Karpas-422 (cell line): ENCODE results near the gene TAL1. TPM values are rescaled to one million over a fixed set of nuclear protein-coding genes. Genes with fewer than 3 reads are reported as not detected.
"Not testable (repeated sequence)": the region's sequence is repeated elsewhere in the genome, so short reads cannot be mapped to it uniquely, and the experiment has no call there.

Experiments
- DNase-seq: peaks from one replicate; pipeline ENCODE4 v3.0.0-alpha.2; 2015
- H2AFZ ChIP-seq: fragments of 200-600 bp; sonication (generic); 2 replicates; pipeline ENCODE4 v1.6.1; 2014; ENCODE audit warnings: antibody characterized with exemption, low read length, mixed read lengths
- H3K27ac ChIP-seq: fragments of 200-600 bp; sonication (generic); 2 replicates; pipeline ENCODE4 v1.5.1; 2014; ENCODE audit warnings: mild to moderate bottlenecking, low read length, moderate library complexity
- H3K27me3 ChIP-seq: fragments of 200-600 bp; sonication (generic); 2 replicates; pipeline ENCODE4 v1.6.1; 2014; ENCODE audit warnings: low read length, mixed read lengths
- H3K36me3 ChIP-seq: fragments of 200-600 bp; sonication (generic); 2 replicates; pipeline ENCODE4 v1.6.1; 2014; ENCODE audit warnings: low read length, mixed read lengths; ENCODE audit not compliant: insufficient read depth
- H3K4me1 ChIP-seq: fragments of 200-600 bp; sonication (generic); 2 replicates; pipeline ENCODE4 v1.6.1; 2014; ENCODE audit warnings: mild to moderate bottlenecking, low read length, mixed read lengths
- H3K4me2 ChIP-seq: fragments of 200-600 bp; sonication (generic); 2 replicates; pipeline ENCODE4 v1.6.1; 2014; ENCODE audit warnings: low read length, low read depth, mild to moderate bottlenecking; ENCODE audit not compliant: poor library complexity, severe bottlenecking
- H3K4me3 ChIP-seq: fragments of 200-600 bp; sonication (generic); 2 replicates; pipeline ENCODE4 v1.5.1; 2014; ENCODE audit warnings: mild to moderate bottlenecking, antibody characterized with exemption, low read length, mixed read lengths
- H3K79me2 ChIP-seq: fragments of 200-600 bp; sonication (generic); 2 replicates; pipeline ENCODE4 v1.6.1; 2014; ENCODE audit warnings: mild to moderate bottlenecking, low read length, mixed read lengths
- H3K9ac ChIP-seq: fragments of 200-600 bp; sonication (generic); 2 replicates; pipeline ENCODE4 v1.6.0; 2014; ENCODE audit warnings: low read length
- H3K9me2 ChIP-seq: fragments of 200-600 bp; sonication (generic), shearing (Covaris generic); replicated peaks from 2 replicates; pipeline ENCODE4 v1.6.0; 2014; ENCODE audit warnings: mild to moderate bottlenecking, low read length, moderate library complexity; ENCODE audit not compliant: insufficient read depth
- H3K9me3 ChIP-seq: fragments of 300-700, 200-600 bp; sonication (generic); 2 replicates; pipeline ENCODE4 v1.6.1; 2014; ENCODE audit warnings: low read length, mixed read lengths
- H4K20me1 ChIP-seq: fragments of 200-600 bp; sonication (generic); 2 replicates; pipeline ENCODE4 v1.6.1; 2014; ENCODE audit warnings: mild to moderate bottlenecking, antibody characterized with exemption, low read length, low read depth; ENCODE audit not compliant: insufficient read depth
- total RNA-seq: library from RNA; depleted of rRNA; stranded (reverse); fragments of >200 nt; shearing (Covaris generic); gene quantifications from 2 replicates; pipeline ENCODE4 v1.2.3, GENCODE V29; 2014; ENCODE audit warnings: low replicate concordance

TAL1 gene
- total RNA-seq, 1 experiment from 2014 or later: not detected

DNA sequence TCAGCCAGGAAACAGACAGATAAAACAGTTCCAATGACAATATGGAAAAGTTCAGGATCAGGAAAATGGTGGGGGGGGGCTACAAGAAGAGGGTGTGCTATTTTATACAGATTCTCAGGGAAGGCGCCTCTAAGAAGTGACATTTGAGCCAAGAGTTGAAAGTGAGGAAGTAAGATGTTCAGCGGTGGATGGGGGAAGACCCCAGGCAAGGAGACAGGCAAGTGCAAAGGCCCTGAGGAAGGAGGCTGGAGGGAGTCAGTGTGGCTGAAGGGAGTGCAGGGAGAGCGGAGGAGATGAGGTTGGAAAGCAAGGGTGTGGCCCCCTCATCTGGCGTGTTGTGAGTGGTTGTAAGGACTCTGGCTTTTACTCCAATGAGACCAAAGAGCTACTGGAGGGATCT, 33.8 kb downstream of the TAL1 start:
- Histone ChIP-seq H3K36me3 (no peaks in the 10 kb centered on the region), H3K79me2 (no peaks in the 10 kb centered on the region), H4K20me1 (no peaks in the 10 kb centered on the region), H3K4me3 (no peak overlapping the region), H3K9me3 (no peaks in the 10 kb centered on the region), H3K4me2 (no peak overlapping the region), H3K4me1 (peaks cover 5% of the 10 kb centered on the region), H3K9me2 (no peaks in the 10 kb centered on the region), H3K27me3 (no peaks in the 10 kb centered on the region), H2AFZ (no peak overlapping the region), H3K27ac (no peak overlapping the region), H3K9ac (no peak overlapping the region)
- no peak for DNase-seq

DNA sequence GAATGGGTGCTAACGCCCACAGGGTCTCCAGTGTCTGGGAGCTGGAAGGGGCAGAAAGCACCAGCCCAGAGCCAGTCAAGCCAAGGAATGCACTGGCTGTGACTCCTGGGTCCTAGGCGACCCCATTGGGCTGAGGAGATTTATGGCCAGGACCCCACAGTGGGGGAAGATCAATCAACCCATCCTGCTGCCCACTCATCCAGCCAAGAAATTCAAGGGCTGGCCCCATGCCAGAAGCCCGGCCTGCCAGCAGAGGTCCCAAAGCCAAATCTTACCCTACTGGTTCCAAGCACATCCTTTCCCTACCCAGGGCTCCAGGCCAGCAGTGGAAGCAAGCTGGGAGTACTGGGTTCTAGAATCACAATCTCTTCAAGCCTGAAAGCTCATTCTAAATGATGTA, 35.4 kb downstream of the TAL1 start:
- Histone ChIP-seq H3K79me2 (no peaks in the 10 kb centered on the region), H3K27ac (no peak overlapping the region), H3K4me2 (no peak overlapping the region), H3K27me3 (no peaks in the 10 kb centered on the region), H3K4me1 (peaks cover 2% of the 10 kb centered on the region; the same call in 1 of the 2 replicates), H3K9me2 (no peaks in the 10 kb centered on the region), H3K9me3 (no peaks in the 10 kb centered on the region), H4K20me1 (no peaks in the 10 kb centered on the region), H3K9ac (no peak overlapping the region), H3K36me3 (no peaks in the 10 kb centered on the region), H2AFZ (no peak overlapping the region), H3K4me3 (no peak overlapping the region)
- DNase-seq: no peak

- H3K4me1 ChIP-seq, H3K9me3 ChIP-seq, H3K9ac ChIP-seq, DNase-seq, H2AFZ ChIP-seq, H3K27ac ChIP-seq, H3K4me3 ChIP-seq, H3K9me2 ChIP-seq, H3K27me3 ChIP-seq, H3K36me3 ChIP-seq, H4K20me1 ChIP-seq, H3K4me2 ChIP-seq, H3K79me2 ChIP-seq: not testable (repeated sequence)
Measured at GRCh38 chr1:47195981-47196380, 36.0 kb downstream of the TAL1 start.

GRCh38 chr1:47194311-47194710, 37.7 kb downstream of the TAL1 start:
- no peaks in the 10 kb centered on the region for H3K36me3 ChIP-seq
- no peak overlapping the region for H3K9ac ChIP-seq
- DNase-seq: no peak
- H3K9me2 ChIP-seq: no peaks in the 10 kb centered on the region
- H3K4me1 ChIP-seq: peaks cover 2% of the 10 kb centered on the region; the same call in 1 of the 2 replicates
- H3K9me3 ChIP-seq: no peaks in the 10 kb centered on the region
- no peaks in the 10 kb centered on the region for H4K20me1 ChIP-seq
- no peak overlapping the region for H3K4me3 ChIP-seq
- H3K27ac ChIP-seq: no peak overlapping the region
- no peaks in the 10 kb centered on the region for H3K27me3 ChIP-seq
- no peak overlapping the region for H2AFZ ChIP-seq
- no peak overlapping the region for H3K4me2 ChIP-seq
- H3K79me2 ChIP-seq: no peaks in the 10 kb centered on the region

GRCh38 chr1:47193496-47193895, 38.5 kb downstream of the TAL1 start:
- H4K20me1 ChIP-seq, H3K4me1 ChIP-seq, H3K79me2 ChIP-seq, H3K27ac ChIP-seq, H3K9ac ChIP-seq, H2AFZ ChIP-seq, H3K9me2 ChIP-seq, H3K27me3 ChIP-seq, H3K4me3 ChIP-seq, H3K9me3 ChIP-seq, H3K36me3 ChIP-seq, H3K4me2 ChIP-seq, DNase-seq: not testable (repeated sequence)

- H3K27ac ChIP-seq: no peak overlapping the region
- H3K9ac ChIP-seq: no peak overlapping the region
- no peaks in the 10 kb centered on the region for H3K27me3 ChIP-seq
- H3K79me2 ChIP-seq: no peaks in the 10 kb centered on the region
- no peaks in the 10 kb centered on the region for H4K20me1 ChIP-seq
- H3K4me2 ChIP-seq: no peak overlapping the region
- no peaks in the 10 kb centered on the region for H3K9me3 ChIP-seq
- H3K9me2 ChIP-seq: no peaks in the 10 kb centered on the region
- H2AFZ ChIP-seq: no peak overlapping the region
- peak; percentile 89 for DNase-seq
- no peaks in the 10 kb centered on the region for H3K36me3 ChIP-seq
- H3K4me3 ChIP-seq: no peak overlapping the region
- peaks cover 7% of the 10 kb centered on the region; the same call in 1 of the 2 replicates for H3K4me1 ChIP-seq
Measured at GRCh38 chr1:47192458-47193384, 39.3 kb downstream of the TAL1 start.

DNA sequence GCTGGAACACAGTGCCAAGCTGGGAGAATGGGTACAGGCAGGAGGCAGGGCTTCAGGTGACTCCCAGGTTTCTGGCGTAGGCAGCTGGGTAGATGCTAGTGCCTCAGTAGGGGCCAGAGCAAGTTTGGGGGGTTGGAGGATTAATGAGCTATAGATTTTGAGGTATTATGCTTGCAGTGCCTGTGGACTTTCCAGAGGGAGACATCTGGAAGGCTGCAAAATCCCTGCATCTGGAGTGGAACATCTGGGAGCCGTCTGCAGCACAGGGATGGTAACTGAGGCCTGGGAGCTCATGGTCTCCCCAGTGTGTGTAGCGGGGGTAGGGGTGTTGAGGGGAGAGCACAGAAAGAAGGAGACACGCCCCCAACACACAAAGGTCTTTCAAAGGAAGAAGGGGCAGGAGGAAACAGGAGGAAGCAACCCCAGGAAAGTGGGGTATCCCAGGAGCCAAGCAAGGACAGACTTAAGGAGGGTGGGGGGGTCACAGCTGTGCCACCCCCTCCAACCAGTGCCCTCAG, 40.0 kb downstream of the TAL1 start:
- Histone ChIP-seq H4K20me1 (no peaks in the 10 kb centered on the region), H3K36me3 (no peaks in the 10 kb centered on the region), H3K9ac (no peak overlapping the region), H3K27me3 (no peaks in the 10 kb centered on the region), H3K27ac (no peak overlapping the region), H3K4me1 (peaks cover 7% of the 10 kb centered on the region; the same call in 1 of the 2 replicates), H3K79me2 (no peaks in the 10 kb centered on the region), H3K9me2 (no peaks in the 10 kb centered on the region), H3K9me3 (no peaks in the 10 kb centered on the region), H2AFZ (no peak overlapping the region), H3K4me2 (no peak overlapping the region), H3K4me3 (no peak overlapping the region)
- DNase-seq: no peak

DNA sequence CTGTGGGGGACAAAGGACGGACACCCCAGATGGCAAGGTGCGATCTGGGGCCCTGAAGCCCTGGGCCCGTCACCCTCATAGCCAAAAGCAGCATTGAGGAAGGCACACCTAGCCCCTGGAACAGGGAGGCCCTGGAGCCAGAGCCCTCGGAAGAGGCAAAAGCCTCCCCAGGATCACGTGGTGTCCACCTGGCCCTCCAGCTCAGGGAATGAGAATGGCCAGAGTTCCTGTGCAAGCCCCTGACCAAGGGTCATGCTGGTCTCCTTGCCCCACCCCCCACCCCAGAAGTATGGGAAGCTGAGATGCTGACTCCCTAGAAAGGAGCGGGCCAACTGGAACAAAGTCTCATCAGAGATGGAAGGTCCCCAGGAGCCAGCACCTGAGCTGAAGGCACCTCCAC, 41.2 kb downstream of the TAL1 start:
- Histone ChIP-seq H3K36me3 (no peaks in the 10 kb centered on the region), H2AFZ (no peak overlapping the region), H3K9ac (no peak overlapping the region), H3K27me3 (no peaks in the 10 kb centered on the region), H3K27ac (no peak overlapping the region), H3K9me3 (no peaks in the 10 kb centered on the region), H3K9me2 (no peaks in the 10 kb centered on the region), H3K4me2 (no peak overlapping the region), H3K79me2 (no peaks in the 10 kb centered on the region), H3K4me1 (peaks cover 7% of the 10 kb centered on the region; the same call in 1 of the 2 replicates), H3K4me3 (no peak overlapping the region), H4K20me1 (no peaks in the 10 kb centered on the region)
- DNase-seq: no peak
